ENCODE measurements around the gene DBX1.
"Not testable (repeated sequence)": the region's sequence is repeated elsewhere in the genome, so short reads cannot be mapped to it uniquely, and the experiment has no call there.

Gene DBX1

GRCh38 chr11:20160425-20161229 is at the start of gene DBX1:
TSS of gene DBX1 (minus strand) at chr11:20160475. CDS start at chr11:20160324, 151 bp downstream.
- in situ Hi-C loops (cut with MboI; ENCODE audit: low sequenced_read_pairs) = no loop called here

DNA sequence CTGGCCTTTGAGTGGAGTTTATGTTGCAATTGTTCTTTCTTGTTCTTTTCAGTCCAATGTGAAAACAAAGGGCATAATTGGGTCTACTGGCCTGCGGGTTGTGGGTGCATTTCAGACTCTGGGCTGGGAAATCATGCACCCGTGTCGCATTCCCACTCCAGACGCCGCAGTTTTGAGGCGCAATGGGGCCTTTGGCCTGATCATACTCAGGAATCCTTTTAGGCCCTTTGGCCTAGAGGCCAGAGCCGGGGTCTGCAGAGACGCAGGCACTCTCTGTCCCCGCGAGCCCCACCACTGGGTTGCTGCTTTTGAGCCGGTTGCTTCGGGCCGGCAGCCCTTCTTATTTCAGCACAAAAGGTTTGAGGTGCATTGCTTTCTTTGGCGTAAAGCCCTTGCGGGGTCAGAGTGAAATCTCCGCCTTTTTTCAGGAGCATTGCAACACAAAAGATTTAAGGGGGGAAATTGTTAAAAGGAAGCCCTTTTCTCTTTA is 48.4 kb upstream of the DBX1 start:
- in situ Hi-C loops (cut with MboI; ENCODE audit: low sequenced_read_pairs) = no loop called here

DNA sequence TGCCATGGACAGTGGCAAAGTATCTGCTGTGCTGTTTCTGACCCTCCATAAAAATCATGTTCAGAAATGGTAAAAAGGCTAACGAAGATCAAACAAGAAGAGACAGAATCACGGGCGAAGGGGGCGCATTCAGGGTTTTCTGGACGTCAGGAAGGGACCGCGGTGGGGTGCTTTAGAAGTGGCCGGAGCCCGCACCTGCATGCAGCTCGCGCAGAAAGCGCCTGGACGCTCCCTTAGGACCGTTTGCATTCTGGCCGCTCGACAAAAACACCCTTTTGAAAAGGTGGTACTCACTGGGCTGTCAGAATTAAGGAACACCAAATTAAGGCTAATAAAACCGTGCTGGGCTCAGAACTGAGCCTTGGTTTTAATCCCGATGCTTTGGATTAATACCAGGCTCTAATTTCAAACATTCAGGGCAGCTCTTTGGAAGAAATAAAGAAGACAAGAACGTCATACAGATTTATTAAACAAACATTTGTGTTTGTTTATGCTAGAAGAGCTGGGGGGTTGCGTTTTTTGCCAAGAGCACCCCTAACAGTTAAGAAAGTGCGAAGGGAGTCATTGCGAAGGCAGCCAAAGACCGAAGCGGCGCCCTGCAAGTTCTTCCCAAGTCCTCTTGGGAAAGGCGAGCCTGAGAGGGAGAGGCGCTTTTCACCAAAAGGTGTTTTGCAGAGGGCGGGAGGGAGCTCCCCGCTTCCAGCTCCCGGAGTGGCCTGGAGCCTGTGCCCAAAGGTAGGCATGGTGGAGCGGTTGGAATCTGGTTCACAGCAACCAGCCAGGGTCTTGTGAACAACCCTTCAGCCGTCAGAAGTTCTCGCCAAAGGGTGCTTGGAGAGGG is 47.7 kb upstream of the DBX1 start:
- in situ Hi-C loops (cut with MboI; ENCODE audit: low sequenced_read_pairs) = no loop called here

DNA sequence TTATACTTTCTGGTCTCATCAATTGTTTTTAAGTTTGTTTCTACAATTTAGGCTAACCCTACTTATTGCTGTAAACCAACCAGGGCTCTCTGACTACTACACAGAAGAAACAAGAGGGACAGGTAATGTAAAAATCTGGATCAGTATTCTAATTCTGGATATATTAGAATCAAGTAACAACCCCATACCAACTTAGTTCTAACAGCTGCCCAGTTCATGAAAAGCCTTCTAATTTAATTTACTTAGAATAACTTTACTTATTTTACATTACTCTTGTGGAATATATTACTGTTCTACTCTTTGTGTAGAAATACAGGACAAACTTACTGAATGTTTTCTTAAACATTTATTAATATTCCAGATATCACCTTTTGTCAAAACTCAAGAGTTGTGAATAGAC is 45.5 kb upstream of the DBX1 start:
- in situ Hi-C loops (cut with MboI; ENCODE audit: low sequenced_read_pairs) = no loop called here

DNA sequence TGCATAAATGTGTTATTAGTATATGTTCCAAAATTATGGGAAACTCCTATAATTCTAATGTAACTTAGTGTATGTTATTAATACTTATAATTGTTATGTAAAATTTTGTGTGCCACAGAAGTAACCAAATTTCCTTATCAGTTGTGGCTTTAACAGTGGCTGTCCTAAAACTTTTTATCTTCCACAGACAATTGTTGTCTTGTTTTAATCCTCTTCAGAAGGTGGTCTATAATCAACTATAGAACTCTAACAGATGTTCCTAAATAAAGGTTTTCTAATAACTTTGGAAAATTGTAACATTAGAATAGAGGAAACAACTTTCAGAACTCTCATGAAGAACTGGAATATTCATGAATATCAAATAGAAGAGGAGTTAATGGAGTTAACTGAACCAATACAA is 44.4 kb upstream of the DBX1 start:
- in situ Hi-C loops (cut with MboI; ENCODE audit: low sequenced_read_pairs) = no loop called here

- in situ Hi-C loops (cut with MboI; ENCODE audit: low sequenced_read_pairs) = no loop called here
These were observed 43.6 kb upstream of the DBX1 start for GRCh38 chr11:20203831-20204230.

GRCh38 chr11:20201231-20201630 is 41.0 kb upstream of the DBX1 start:
- in situ Hi-C loops (cut with MboI; ENCODE audit: low sequenced_read_pairs) = no loop called here

DNA sequence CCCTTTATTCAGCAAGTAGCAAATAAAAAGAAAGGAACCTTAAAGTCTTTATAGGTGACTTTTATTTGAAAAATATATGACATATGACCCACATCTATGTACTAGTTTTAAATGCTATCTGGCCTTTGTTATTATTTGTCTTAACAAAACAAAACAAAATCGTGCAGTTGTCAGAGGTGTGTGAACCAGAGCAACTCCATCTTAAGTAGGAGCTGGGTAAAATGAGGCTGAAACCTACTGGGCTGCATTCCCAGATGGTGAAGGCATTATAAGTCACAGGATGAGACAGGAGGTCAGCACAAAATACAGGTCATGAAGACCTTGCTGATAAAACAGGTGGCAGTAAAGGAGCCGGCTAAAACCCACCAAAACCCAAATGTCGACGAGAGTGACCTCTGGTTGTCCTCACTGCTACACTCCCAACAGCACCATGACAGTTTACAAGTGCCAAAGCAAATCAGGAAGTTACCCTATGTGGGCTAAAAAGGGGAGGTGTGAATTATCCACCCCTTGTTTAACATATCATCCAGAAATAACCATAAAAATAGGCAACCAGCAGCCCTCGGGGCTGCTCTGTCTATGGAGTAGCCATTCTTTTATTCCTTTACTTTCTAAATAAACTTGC is 40.2 kb upstream of the DBX1 start:
- in situ Hi-C loops (cut with MboI; ENCODE audit: low sequenced_read_pairs) = not testable (repeated sequence)

DNA sequence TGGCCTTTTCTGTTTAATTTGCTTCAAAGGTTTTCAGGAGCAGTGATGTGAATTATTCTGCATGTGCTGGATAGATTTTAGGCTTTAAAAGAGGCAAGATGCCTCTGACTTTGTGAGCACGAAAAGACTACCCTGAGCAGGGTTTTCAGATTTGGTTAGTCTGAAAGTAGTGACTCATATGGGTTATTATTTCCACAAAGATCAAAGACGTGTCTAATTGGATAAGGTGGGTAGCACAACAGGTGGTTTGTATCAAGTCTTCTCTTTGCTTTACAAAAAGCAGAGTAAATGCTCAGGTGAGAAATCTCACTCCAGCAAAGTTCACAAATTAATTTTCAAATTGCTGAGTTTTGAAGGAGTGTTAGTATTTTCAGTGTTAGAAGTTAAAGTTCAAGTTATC is 37.6 kb upstream of the DBX1 start:
- in situ Hi-C loops (cut with MboI; ENCODE audit: low sequenced_read_pairs) = no loop called here

DNA sequence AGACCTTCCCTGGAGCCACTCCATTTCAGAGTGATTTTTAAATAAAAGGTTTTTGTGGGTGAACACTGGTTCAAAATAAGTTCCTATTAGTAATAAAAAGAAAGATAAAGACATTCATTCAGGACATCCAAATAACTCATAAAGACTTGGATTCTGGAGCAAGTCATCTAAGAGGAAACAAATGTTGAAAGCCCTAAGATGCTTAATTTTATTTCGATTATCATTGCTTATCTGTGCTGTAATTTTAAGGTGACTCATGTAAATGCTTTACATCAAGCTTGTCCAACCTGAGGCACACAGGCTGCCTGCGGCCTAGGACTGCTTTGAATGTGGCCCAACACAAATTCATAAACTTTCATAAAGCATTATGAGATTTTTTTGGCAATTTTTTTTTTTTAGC is 34.2 kb upstream of the DBX1 start:
- in situ Hi-C loops (cut with MboI; ENCODE audit: low sequenced_read_pairs) = no loop called here

DNA sequence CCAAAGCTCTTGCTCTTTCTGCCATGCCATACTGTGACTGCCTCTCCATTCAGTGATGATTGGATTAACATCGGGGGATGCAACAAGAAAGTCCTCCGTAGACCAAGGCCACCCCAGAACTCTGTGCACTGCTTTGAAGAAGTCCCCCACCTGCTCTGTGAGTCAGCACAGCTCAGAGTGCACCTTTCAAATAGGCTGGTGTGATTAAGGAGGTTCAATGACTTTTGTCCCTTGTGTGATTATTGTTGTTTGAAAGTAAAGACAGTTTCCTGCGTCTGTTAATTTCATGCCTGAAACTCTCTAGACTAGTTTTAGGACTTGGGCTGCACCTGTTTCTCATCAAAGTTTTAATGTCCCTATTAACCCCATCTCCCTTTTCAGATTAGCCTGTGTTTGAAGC is 33.0 kb upstream of the DBX1 start:
- in situ Hi-C loops (cut with MboI; ENCODE audit: low sequenced_read_pairs) = no loop called here

DNA sequence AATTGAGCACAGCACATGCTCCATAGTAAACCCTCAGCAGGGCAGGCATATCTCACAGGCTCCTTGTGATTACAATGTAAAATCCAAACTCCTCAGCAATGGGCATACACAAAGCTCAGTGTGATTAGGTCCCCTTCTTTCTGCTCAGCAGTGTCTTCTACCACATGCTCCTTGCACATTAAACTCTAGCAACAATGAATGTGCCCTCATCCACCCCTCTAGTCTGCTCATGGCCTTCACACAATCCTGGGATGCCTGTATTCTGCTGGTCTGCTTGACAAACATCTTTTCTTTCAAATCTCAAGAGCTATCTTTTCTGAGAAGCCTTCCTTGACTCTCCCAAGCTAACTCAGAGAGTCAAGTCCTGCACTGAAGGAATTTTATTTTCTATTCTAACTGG is 32.4 kb upstream of the DBX1 start:
- in situ Hi-C loops (cut with MboI; ENCODE audit: low sequenced_read_pairs) = no loop called here

DNA sequence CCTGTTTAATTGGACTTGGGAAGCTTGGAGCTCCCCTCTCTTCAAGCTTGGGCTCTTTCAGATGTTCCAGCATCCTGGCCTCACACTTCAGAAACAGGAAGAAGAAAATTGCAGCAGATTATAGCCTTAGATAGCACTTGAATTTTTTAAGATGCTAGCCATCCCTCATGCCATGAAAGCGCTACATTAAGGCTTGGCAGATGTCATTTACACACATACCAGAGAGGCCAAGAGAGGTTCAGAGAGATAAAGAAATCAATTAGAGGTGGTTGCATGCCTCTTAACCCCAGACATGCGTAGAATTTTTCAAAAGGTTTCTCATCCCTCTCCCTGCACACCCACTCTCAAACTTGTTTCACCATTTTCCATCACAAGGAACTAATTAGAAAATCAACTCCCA is 31.9 kb upstream of the DBX1 start:
- in situ Hi-C loops (cut with MboI; ENCODE audit: low sequenced_read_pairs) = no loop called here

DNA sequence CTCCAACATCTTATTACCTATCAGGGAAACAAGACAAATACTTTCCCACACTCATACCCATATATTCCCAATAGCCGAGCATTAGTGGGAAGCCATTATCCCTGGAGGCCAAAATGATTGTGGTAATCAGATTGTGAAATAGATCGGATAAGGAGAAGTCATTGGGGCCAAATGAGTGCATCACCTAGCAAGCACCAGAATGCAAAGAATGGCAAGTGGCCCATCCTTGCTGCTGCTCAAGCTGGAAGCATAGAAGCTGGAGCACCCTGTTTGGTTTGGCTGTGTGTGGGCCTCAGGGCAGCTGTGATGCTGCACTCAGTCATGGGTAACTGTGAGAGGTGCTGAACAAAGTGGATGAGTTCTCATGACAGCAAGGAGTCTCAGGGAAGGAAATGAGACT is 18.7 kb upstream of the DBX1 start:
- in situ Hi-C loops (cut with MboI; ENCODE audit: low sequenced_read_pairs) = no loop called here

DNA sequence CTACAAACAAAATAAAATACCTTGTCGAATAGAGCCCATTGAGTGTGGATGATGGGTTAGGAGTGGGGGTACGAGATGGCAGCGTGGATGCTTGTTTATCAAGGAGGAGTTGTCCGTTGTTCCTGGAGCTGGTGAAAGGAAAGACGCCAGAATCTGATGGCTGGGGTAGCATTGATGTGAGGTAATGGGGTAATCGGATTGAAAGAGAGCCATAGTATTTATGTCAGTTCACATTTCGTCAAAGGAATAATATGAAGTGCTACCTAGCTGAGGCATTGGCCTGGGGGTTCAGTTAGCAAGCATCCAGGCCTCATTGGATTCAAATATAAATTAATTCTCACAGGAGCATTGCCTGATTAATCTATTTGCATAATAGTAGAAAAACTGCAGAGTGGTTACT is 16.9 kb upstream of the DBX1 start:
- in situ Hi-C loops (cut with MboI; ENCODE audit: low sequenced_read_pairs) = no loop called here

GRCh38 chr11:20172721-20173447 is 12.6 kb upstream of the DBX1 start:
- in situ Hi-C loops (cut with MboI; ENCODE audit: low sequenced_read_pairs) = no loop called here

GRCh38 chr11:20163783-20164481 is 3.7 kb upstream of the DBX1 start:
- in situ Hi-C loops (cut with MboI; ENCODE audit: low sequenced_read_pairs) = no loop called here

GRCh38 chr11:20162824-20163782 is 2.8 kb upstream of the DBX1 start:
- in situ Hi-C loops (cut with MboI; ENCODE audit: low sequenced_read_pairs) = no loop called here
